RWPE2 (cell line): Measurements from ENCODE around the gene EGFL7.

Experiments
- ATAC-seq: fragments of 200-7000 bp; cut with Tn5 transposase; 3 replicates; pipeline ENCODE4 v1.9.1; 2021; ENCODE audit warnings: low read depth
- DNase-seq: peaks from one replicate; pipeline ENCODE4 v3.0.0-alpha.2; 2020; ENCODE audit warnings: low spot score
- H3K27ac ChIP-seq: fragments of 450-650 bp; 2 replicates; pipeline ENCODE4 v1.5.1; 2017; ENCODE audit warnings: mild to moderate bottlenecking; ENCODE audit not compliant: poor library complexity, severe bottlenecking
- H3K27me3 ChIP-seq: fragments of 250-450 bp; sonication (Bioruptor Pico); 2 replicates; pipeline ENCODE4 v1.5.1; 2021; ENCODE audit warnings: mild to moderate bottlenecking, moderate library complexity; ENCODE audit not compliant: insufficient read depth, poor library complexity, severe bottlenecking
- H3K36me3 ChIP-seq: fragments of 250-450 bp; sonication (Bioruptor Pico); 2 replicates; pipeline ENCODE4 v1.5.1; 2020; ENCODE audit warnings: low read depth, mild to moderate bottlenecking, moderate library complexity
- H3K4me1 ChIP-seq: fragments of 250-450 bp; sonication (Bioruptor Pico); 2 replicates; pipeline ENCODE4 v1.5.1; 2021; ENCODE audit warnings: mild to moderate bottlenecking, moderate library complexity; ENCODE audit not compliant: insufficient read depth, poor library complexity, severe bottlenecking
- H3K4me3 ChIP-seq: fragments of 250-450 bp; sonication (Bioruptor Pico); 2 replicates; pipeline ENCODE4 v1.5.1; 2021; ENCODE audit warnings: mild to moderate bottlenecking, moderate library complexity; ENCODE audit not compliant: severe bottlenecking
- H3K9me3 ChIP-seq: fragments of 250-450 bp; sonication (Bioruptor Pico); 2 replicates; pipeline ENCODE4 v1.5.1; 2021; ENCODE audit warnings: mild to moderate bottlenecking, moderate library complexity; ENCODE audit not compliant: severe bottlenecking
- TF ChIP-seq, protein P1 (sequence below): fragments of 450-650 bp; IDR thresholded peaks from one replicate; pipeline ENCODE4 v1.5.1; 2017; ENCODE audit warnings: mild to moderate bottlenecking, moderate library complexity; ENCODE audit not compliant: poor library complexity, severe bottlenecking

The EGFL7 gene

DNA sequence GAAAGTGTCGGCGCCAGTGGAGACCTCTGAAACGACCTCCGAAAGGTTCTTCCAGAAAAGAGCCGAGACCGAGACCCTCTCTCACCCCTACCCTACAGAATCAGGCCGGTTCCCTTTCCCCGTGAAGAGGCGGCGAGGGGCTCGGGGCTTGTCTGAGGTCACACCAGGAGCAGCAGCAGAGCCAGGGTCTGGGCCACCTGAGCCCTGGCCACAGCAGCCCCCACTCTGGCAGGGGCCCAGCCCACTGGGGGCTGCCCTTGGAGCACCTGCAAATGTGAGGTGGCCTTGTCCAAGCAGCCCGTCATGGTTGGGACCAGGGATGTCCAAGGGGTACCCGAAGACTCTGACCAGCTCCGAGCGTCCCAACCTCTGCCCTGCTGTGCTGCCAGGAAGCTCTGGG, 15.3 kb downstream of the EGFL7 start:
- ATAC-seq = no peak
- TF ChIP-seq, protein P1, sequence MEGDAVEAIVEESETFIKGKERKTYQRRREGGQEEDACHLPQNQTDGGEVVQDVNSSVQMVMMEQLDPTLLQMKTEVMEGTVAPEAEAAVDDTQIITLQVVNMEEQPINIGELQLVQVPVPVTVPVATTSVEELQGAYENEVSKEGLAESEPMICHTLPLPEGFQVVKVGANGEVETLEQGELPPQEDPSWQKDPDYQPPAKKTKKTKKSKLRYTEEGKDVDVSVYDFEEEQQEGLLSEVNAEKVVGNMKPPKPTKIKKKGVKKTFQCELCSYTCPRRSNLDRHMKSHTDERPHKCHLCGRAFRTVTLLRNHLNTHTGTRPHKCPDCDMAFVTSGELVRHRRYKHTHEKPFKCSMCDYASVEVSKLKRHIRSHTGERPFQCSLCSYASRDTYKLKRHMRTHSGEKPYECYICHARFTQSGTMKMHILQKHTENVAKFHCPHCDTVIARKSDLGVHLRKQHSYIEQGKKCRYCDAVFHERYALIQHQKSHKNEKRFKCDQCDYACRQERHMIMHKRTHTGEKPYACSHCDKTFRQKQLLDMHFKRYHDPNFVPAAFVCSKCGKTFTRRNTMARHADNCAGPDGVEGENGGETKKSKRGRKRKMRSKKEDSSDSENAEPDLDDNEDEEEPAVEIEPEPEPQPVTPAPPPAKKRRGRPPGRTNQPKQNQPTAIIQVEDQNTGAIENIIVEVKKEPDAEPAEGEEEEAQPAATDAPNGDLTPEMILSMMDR = no peak
- no peak overlapping the region for H3K27ac ChIP-seq
- H3K27me3 ChIP-seq = no peaks in the 10 kb centered on the region
- peaks cover 3% of the 10 kb centered on the region; the same call in 1 of the 2 replicates for H3K36me3 ChIP-seq
- H3K9me3 ChIP-seq = no peaks in the 10 kb centered on the region
- H3K4me1 ChIP-seq = no peaks in the 10 kb centered on the region
- H3K4me3 ChIP-seq = no peak overlapping the region
- no peak for DNase-seq

DNA sequence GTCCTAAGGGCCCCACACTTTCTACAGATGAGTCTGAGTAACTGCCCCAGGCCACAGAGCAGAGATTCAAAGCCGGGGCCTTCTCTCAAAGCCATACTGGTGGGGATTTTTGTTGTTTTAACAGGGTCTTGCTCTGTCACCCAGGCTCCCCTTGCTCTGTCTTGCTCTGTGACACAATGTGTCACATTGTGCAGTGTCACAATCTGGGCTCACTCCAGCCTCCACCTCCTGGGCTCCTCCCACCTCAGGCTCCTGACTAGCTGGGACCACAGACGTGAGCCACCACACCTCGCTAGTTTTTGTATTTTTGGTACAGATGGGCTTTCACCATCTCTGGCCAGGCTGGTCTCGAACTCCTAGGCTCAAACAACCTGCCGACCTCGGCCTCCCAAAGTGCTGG, 15.9 kb downstream of the EGFL7 start:
- no peak for ATAC-seq
- no peaks in the 10 kb centered on the region for H3K4me1 ChIP-seq
- DNase-seq = no peak
- H3K36me3 ChIP-seq = peaks cover 3% of the 10 kb centered on the region; the same call in 1 of the 2 replicates
- H3K27me3 ChIP-seq = no peaks in the 10 kb centered on the region
- H3K9me3 ChIP-seq = no peaks in the 10 kb centered on the region
- H3K27ac ChIP-seq = no peak overlapping the region
- TF ChIP-seq, protein P1 = no peak
- no peak overlapping the region for H3K4me3 ChIP-seq

DNA sequence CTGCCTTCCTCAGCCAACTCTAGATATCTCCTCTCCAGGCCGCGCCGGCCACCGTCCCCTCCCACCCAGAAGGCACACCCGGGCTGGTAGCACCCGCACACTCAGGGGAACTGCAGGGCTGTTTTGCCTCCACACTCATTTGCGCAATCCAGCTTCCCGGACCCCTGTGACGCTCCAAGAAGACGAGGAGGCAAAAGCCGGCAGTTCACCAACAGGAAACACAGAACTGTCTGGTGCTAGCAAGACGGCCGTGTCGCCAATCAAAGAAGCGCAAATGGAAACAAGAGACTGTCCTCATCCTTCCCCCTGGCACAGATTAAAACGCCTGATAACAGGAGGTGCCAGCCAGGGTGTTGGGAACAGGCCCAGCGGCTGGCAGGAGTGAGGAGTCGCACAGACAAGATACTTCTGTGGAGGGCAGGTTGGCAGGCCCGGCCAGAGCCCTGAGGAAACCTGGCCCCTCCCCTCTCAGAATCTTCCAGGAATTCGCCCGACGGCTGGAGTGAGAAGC, 16.8 kb downstream of the EGFL7 start:
- H3K4me3 ChIP-seq = no peak overlapping the region
- H3K27ac ChIP-seq = no peak overlapping the region
- no peaks in the 10 kb centered on the region for H3K4me1 ChIP-seq
- no peak for DNase-seq
- H3K9me3 ChIP-seq = no peaks in the 10 kb centered on the region
- no peaks in the 10 kb centered on the region for H3K27me3 ChIP-seq
- TF ChIP-seq, protein P1 = no peak
- peaks cover under 1% of the 10 kb centered on the region; the same call in 1 of the 2 replicates for H3K36me3 ChIP-seq
- no peak for ATAC-seq

DNA sequence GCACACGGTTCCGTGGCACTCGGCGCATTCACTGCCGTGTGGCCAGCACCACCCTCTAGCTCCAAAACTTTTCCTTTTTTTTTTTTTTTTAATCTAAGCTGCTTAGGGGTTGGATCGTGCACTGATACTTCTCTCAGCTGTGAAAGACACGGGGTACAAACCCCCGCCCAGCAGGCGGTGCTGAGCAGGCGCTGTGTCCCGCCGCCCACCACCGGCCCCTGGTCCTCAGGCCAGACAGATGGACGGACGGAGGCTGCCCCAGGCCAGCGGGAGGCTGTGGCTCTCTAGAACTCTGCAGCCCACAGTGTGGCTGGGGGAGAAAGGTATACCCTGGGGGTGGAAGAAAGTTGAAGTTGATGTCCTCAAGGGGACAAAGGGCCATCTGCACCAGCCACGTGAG, 18.3 kb downstream of the EGFL7 start:
- Histone ChIP-seq H3K36me3 (no peaks in the 10 kb centered on the region), H3K4me1 (peaks cover 3% of the 10 kb centered on the region)
- ATAC-seq = no peak

More for the DNA sequence above, 18.3 kb downstream of the EGFL7 start:
- no peak overlapping the region for H3K4me3 ChIP-seq
- no peaks in the 10 kb centered on the region for H3K9me3 ChIP-seq
- H3K27ac ChIP-seq = no peak overlapping the region
- no peak for DNase-seq
- TF ChIP-seq, protein P1 = no peak
- no peaks in the 10 kb centered on the region for H3K27me3 ChIP-seq
